GM18505 (cell line): Measurements from ENCODE around the gene COL5A3.

Experiments
- ATAC-seq: cut with Tn5 transposase; IDR thresholded peaks from one replicate; pipeline ENCODE4 v1.9.1; 2021; ENCODE audit not compliant: unreplicated experiment
- POLR2A ChIP-seq: IDR thresholded peaks from 4 replicates; pipeline ENCODE4 v1.6.1; 2011; ENCODE audit warnings: borderline replicate concordance; ENCODE audit not compliant: insufficient read depth, insufficient read length; ENCODE audit errors: extremely low read depth

Gene COL5A3

GRCh38 chr19:9911524-9912185, 98.6 kb downstream of the COL5A3 start:
- no peak for TF ChIP-seq POLR2A
- ATAC-seq: no peak

- TF ChIP-seq POLR2A: no peak
- no peak for ATAC-seq
Measured at GRCh38 chr19:9910625-9911024, 99.7 kb downstream of the COL5A3 start.
